Neural progenitor cell (in vitro differentiated cells): ENCODE results near the gene TAF4. TPM values are rescaled to one million over a fixed set of nuclear protein-coding genes. Genes with fewer than 3 reads are reported as not detected.

Source experiments
- DNase-seq: peaks from one replicate; pipeline ENCODE4 v3.0.0-alpha.2; 2016; ENCODE audit warnings: low spot score
- H2AFZ ChIP-seq: fragments of 200-600 bp; sonication (generic); replicated peaks from 2 replicates; pipeline ENCODE4 v1.6.1; 2016; ENCODE audit warnings: antibody characterized with exemption
- H3F3A ChIP-seq: fragments of 200-600 bp; sonication (generic); 2 replicates; pipeline ENCODE4 v1.6.1; 2016; ENCODE audit warnings: antibody characterized with exemption, low read depth
- H3K27ac ChIP-seq: fragments of 200-600 bp; sonication (generic); 2 replicates; pipeline ENCODE4 v1.5.1; 2016; ENCODE audit warnings: mild to moderate bottlenecking
- H3K27me3 ChIP-seq: fragments of 200-600 bp; sonication (generic); 2 replicates; pipeline ENCODE4 v1.6.1; 2016; ENCODE audit warnings: mild to moderate bottlenecking, moderate library complexity
- H3K36me3 ChIP-seq: fragments of 200-600 bp; sonication (generic); 2 replicates; pipeline ENCODE4 v1.5.1; 2016
- H3K4me1 ChIP-seq: fragments of 200-600 bp; sonication (generic); 2 replicates; pipeline ENCODE4 v1.6.1; 2016; ENCODE audit warnings: mixed run types
- H3K4me2 ChIP-seq: fragments of 200-600 bp; sonication (generic); 2 replicates; pipeline ENCODE4 v1.6.1; 2016
- H3K4me3 ChIP-seq: fragments of 200-600 bp; sonication (generic); 2 replicates; pipeline ENCODE4 v1.5.1; 2016
- H3K79me2 ChIP-seq: fragments of 200-600 bp; sonication (generic); 2 replicates; pipeline ENCODE4 v1.6.1; 2016; ENCODE audit warnings: low read depth
- H3K9ac ChIP-seq: fragments of 200-600 bp; sonication (generic); 2 replicates; pipeline ENCODE4 v1.6.1; 2016
- H3K9me3 ChIP-seq: fragments of 200-600 bp; sonication (generic); 2 replicates; pipeline ENCODE4 v1.5.1; 2016; ENCODE audit warnings: low read depth
- H4K20me1 ChIP-seq: fragments of 200-600 bp; sonication (generic); 2 replicates; pipeline ENCODE4 v1.6.1; 2016; ENCODE audit warnings: low read depth
- H3K27ac Mint-ChIP-seq: 3 replicates; pipeline ENCODE4 v1.8.0; 2021; ENCODE audit warnings: mixed read lengths
- H3K27me3 Mint-ChIP-seq: 2 replicates; pipeline ENCODE4 v1.8.0; 2022; ENCODE audit warnings: low read depth, mild to moderate bottlenecking, inconsistent platforms, moderate library complexity, mixed read lengths; ENCODE audit not compliant: insufficient read depth
- H3K36me3 Mint-ChIP-seq: 3 replicates; pipeline ENCODE4 v1.8.0; 2021; ENCODE audit warnings: mixed read lengths
- H3K4me1 Mint-ChIP-seq: 3 replicates; pipeline ENCODE4 v1.8.0; 2021; ENCODE audit warnings: mixed read lengths
- H3K4me3 Mint-ChIP-seq: 3 replicates; pipeline ENCODE4 v1.8.0; 2021; ENCODE audit warnings: mild to moderate bottlenecking, moderate library complexity, mixed read lengths
- H3K9me3 Mint-ChIP-seq: 3 replicates; pipeline ENCODE4 v1.8.0; 2020; ENCODE audit warnings: mixed read lengths
- CTCF ChIP-seq: fragments of 200-600 bp; sonication (generic); IDR thresholded peaks from 2 replicates; pipeline ENCODE4 v1.5.1; 2017; ENCODE audit warnings: antibody characterized with exemption, mild to moderate bottlenecking
- EZH2 ChIP-seq: fragments of 200-600 bp; sonication (generic); IDR thresholded peaks from 2 replicates; pipeline ENCODE4 v1.6.1; 2017; ENCODE audit warnings: antibody characterized with exemption, mild to moderate bottlenecking, moderate library complexity
- EZH2phosphoT487 ChIP-seq: fragments of 200-600 bp; sonication (generic); IDR thresholded peaks from 2 replicates; pipeline ENCODE4 v1.6.1; 2017; ENCODE audit warnings: antibody characterized with exemption
- total RNA-seq: library from RNA; depleted of rRNA; stranded (reverse); fragments of >200 nt; gene quantifications from 2 replicates; pipeline ENCODE4 v1.2.3, GENCODE V29; 2015; ENCODE audit warnings: low replicate concordance

TAF4 gene
- total RNA-seq, 1 donor from 2014 or later: 9.9 TPM

GRCh38 chr20:61991476-61991875 is 74.2 kb downstream of the TAF4 start:
- Mint-ChIP-seq H3K36me3 (peaks cover 78% of the 10 kb centered on the region), H3K27ac (no peak overlapping the region)
- H3K36me3 ChIP-seq: peaks cover 14% of the 10 kb centered on the region

GRCh38 chr20:61990484-61990883 is 75.2 kb downstream of the TAF4 start:
- H3K9ac ChIP-seq: no peak overlapping the region

More at GRCh38 chr20:61991476-61991875, 74.2 kb downstream of the TAF4 start:
- DNase-seq: no peak
- no peaks in the 10 kb centered on the region for H3K9me3 ChIP-seq
- no peaks in the 10 kb centered on the region for H3F3A ChIP-seq
- H3K27ac ChIP-seq: no peak overlapping the region
- H3K4me3 ChIP-seq: no peak overlapping the region
- no peak overlapping the region for H3K4me3 Mint-ChIP-seq
- H3K4me1 ChIP-seq: no peaks in the 10 kb centered on the region
- H3K27me3 Mint-ChIP-seq: no peaks in the 10 kb centered on the region
- no peaks in the 10 kb centered on the region for H3K79me2 ChIP-seq
- no peak overlapping the region for H2AFZ ChIP-seq
- H3K9me3 Mint-ChIP-seq: peaks cover 20% of the 10 kb centered on the region
- H3K27me3 ChIP-seq: no peaks in the 10 kb centered on the region
- H3K9ac ChIP-seq: no peak overlapping the region
- H3K4me2 ChIP-seq: no peak overlapping the region
- no peak for TF ChIP-seq CTCF
- no peak for TF ChIP-seq EZH2
- no peak for TF ChIP-seq EZH2phosphoT487
- H4K20me1 ChIP-seq: no peaks in the 10 kb centered on the region
- H3K4me1 Mint-ChIP-seq: no peaks in the 10 kb centered on the region

DNA sequence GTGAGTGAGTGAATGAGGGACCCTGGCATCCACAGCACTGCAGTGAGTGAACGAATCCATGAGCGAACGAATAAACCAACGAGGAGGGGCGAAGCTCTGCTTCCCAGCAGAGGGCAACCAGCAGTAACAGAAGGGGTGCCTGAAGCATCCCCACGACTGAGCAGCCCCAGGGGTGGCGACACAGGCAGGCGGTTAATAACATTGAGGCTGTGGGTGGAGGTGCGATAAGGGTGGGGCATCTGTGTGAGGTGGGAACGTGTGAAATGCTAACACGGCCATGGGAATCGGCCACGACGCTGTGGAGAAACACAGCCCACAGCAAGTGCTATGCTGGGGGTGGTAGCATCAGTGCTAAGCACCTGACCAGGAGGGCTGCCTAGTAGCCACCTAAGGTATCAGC is 75.9 kb downstream of the TAF4 start:
- H3K4me2 ChIP-seq: no peak overlapping the region
- H3K27ac ChIP-seq: no peak overlapping the region
- no peaks in the 10 kb centered on the region for H3K27me3 ChIP-seq
- no peak overlapping the region for H2AFZ ChIP-seq
- H3K36me3 Mint-ChIP-seq: peaks cover 68% of the 10 kb centered on the region
- H3K9me3 ChIP-seq: no peaks in the 10 kb centered on the region
- no peak overlapping the region for H3K4me3 ChIP-seq
- H4K20me1 ChIP-seq: no peaks in the 10 kb centered on the region
- H3K27me3 Mint-ChIP-seq: no peaks in the 10 kb centered on the region
- peaks cover 10% of the 10 kb centered on the region for H3K36me3 ChIP-seq
- no peaks in the 10 kb centered on the region for H3F3A ChIP-seq
- DNase-seq: no peak
- no peak for TF ChIP-seq CTCF
- peaks cover 20% of the 10 kb centered on the region for H3K9me3 Mint-ChIP-seq
- H3K4me1 ChIP-seq: no peaks in the 10 kb centered on the region
- no peaks in the 10 kb centered on the region for H3K79me2 ChIP-seq
- no peak overlapping the region for H3K9ac ChIP-seq
- no peaks in the 10 kb centered on the region for H3K4me1 Mint-ChIP-seq
- H3K4me3 Mint-ChIP-seq: no peak overlapping the region
- H3K27ac Mint-ChIP-seq: no peak overlapping the region

More at GRCh38 chr20:61990484-61990883, 75.2 kb downstream of the TAF4 start:
- Histone ChIP-seq H3K4me1 (no peaks in the 10 kb centered on the region), H3K9me3 (no peaks in the 10 kb centered on the region), H3K4me2 (no peak overlapping the region), H3K36me3 (peaks cover 10% of the 10 kb centered on the region), H3K79me2 (no peaks in the 10 kb centered on the region), H3F3A (no peaks in the 10 kb centered on the region), H3K27me3 (no peaks in the 10 kb centered on the region), H3K4me3 (no peak overlapping the region), H3K27ac (no peak overlapping the region), H4K20me1 (no peaks in the 10 kb centered on the region), H2AFZ (no peak overlapping the region)
- Mint-ChIP-seq H3K4me1 (no peaks in the 10 kb centered on the region), H3K4me3 (no peak overlapping the region), H3K36me3 (peaks cover 74% of the 10 kb centered on the region), H3K9me3 (peaks cover 20% of the 10 kb centered on the region), H3K27me3 (no peaks in the 10 kb centered on the region), H3K27ac (no peak overlapping the region)
- no peak for TF ChIP-seq EZH2phosphoT487
- TF ChIP-seq CTCF: no peak
- no peak for TF ChIP-seq EZH2
- DNase-seq: no peak

DNA sequence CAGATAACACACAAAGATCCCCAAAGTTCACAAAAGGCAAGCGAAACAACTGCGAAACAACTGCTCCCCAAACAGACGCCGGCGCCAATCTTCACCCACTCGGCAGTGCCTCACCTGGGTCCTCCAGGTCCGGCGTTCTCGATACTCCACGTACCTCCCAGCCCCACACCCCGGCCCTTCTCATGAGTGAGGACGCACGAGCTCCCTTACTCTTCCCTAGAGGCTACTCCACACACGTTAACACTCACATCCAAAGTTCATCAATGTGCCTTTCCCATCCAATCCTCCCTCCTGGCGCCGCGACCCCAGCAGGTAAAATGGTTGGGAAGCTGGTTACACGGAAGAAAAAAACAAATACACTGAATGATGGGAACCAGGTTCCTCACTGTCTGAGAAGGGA is 77.0 kb downstream of the TAF4 start:
- no peak overlapping the region for H2AFZ ChIP-seq
- TF ChIP-seq CTCF (no peak), EZH2phosphoT487 (no peak), EZH2 (no peak)
- no peak overlapping the region for H3K9ac ChIP-seq
- H3K4me1 Mint-ChIP-seq: no peaks in the 10 kb centered on the region
- no peaks in the 10 kb centered on the region for H3K9me3 ChIP-seq
- no peak overlapping the region for H3K4me3 ChIP-seq
- no peaks in the 10 kb centered on the region for H3F3A ChIP-seq
- no peaks in the 10 kb centered on the region for H3K4me1 ChIP-seq
- no peak overlapping the region for H3K4me3 Mint-ChIP-seq
- peaks cover 10% of the 10 kb centered on the region for H3K36me3 ChIP-seq
- H3K27ac Mint-ChIP-seq: no peak overlapping the region
- DNase-seq: no peak
- peaks cover 64% of the 10 kb centered on the region for H3K36me3 Mint-ChIP-seq
- H3K4me2 ChIP-seq: no peak overlapping the region
- no peaks in the 10 kb centered on the region for H3K27me3 ChIP-seq
- peaks cover 20% of the 10 kb centered on the region for H3K9me3 Mint-ChIP-seq
- H3K27me3 Mint-ChIP-seq: no peaks in the 10 kb centered on the region
- H4K20me1 ChIP-seq: no peaks in the 10 kb centered on the region
- no peak overlapping the region for H3K27ac ChIP-seq
- H3K79me2 ChIP-seq: no peaks in the 10 kb centered on the region
